ENCODE results near the gene PAK4.

PAK4 gene

DNA sequence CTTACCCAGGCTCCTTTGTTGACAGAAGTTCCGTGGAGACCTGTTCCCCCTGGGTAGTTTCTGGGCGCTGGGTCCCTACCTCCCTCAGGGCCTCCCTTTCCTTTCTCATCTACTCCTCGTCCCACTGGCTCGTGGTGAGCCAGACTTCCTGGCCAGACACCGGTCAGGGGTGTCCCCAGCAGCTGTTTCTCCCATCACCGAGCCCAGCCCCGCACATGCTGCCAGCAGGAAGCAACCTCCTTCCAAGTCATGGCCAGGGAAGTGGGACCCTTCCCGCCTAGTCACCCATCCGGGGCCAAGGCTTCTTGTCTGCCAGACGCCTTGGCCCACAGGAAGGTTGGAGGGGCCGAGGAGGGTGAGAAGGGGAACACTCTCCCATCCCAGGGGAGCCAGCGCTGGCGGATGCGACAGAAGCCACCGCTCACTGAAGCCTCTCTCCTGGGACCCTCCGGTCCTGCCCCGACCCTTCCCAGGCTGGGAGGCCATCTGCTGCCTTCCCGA, 5.7 kb downstream of the PAK4 start:
- TF ChIP-seq, protein P1, sequence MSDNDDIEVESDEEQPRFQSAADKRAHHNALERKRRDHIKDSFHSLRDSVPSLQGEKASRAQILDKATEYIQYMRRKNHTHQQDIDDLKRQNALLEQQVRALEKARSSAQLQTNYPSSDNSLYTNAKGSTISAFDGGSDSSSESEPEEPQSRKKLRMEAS (IDR thresholded peaks at IDR 0.05; ENCODE audit: low read depth, low read length) = no peak
- no peak for TF ChIP-seq POLR2A (IDR thresholded peaks at IDR 0.05; ENCODE audit: extremely low read depth, insufficient read length)
- no peak for DNase-seq (ENCODE audit: low read depth)
- H3K4me3 ChIP-seq (ENCODE audit: low read depth, low read length) = no peak overlapping the region

GRCh38 chr19:39132344-39132969, 6.9 kb downstream of the PAK4 start:
- TF ChIP-seq POLR2A (IDR thresholded peaks at IDR 0.05; ENCODE audit: extremely low read depth, insufficient read length) = no peak
- TF ChIP-seq, protein P1 (IDR thresholded peaks at IDR 0.05; ENCODE audit: low read depth, low read length) = no peak
- TF ChIP-seq MYC (IDR thresholded peaks at IDR 0.05; ENCODE audit: low read depth, low read length) = no peak
- TF ChIP-seq, protein P2, sequence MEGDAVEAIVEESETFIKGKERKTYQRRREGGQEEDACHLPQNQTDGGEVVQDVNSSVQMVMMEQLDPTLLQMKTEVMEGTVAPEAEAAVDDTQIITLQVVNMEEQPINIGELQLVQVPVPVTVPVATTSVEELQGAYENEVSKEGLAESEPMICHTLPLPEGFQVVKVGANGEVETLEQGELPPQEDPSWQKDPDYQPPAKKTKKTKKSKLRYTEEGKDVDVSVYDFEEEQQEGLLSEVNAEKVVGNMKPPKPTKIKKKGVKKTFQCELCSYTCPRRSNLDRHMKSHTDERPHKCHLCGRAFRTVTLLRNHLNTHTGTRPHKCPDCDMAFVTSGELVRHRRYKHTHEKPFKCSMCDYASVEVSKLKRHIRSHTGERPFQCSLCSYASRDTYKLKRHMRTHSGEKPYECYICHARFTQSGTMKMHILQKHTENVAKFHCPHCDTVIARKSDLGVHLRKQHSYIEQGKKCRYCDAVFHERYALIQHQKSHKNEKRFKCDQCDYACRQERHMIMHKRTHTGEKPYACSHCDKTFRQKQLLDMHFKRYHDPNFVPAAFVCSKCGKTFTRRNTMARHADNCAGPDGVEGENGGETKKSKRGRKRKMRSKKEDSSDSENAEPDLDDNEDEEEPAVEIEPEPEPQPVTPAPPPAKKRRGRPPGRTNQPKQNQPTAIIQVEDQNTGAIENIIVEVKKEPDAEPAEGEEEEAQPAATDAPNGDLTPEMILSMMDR (IDR thresholded peaks at IDR 0.05; ENCODE audit: low read depth, low read length) = no peak
- H3K4me3 ChIP-seq (ENCODE audit: low read depth, low read length) = no peak overlapping the region
- DNase-seq (ENCODE audit: low read depth) = no peak

GRCh38 chr19:39133431-39134270, 8.1 kb downstream of the PAK4 start:
- DNase-seq (ENCODE audit: low read depth) = no peak
- no peak for TF ChIP-seq MYC (IDR thresholded peaks at IDR 0.05; ENCODE audit: low read depth, low read length)
- TF ChIP-seq, protein P2 (IDR thresholded peaks at IDR 0.05; ENCODE audit: low read depth, low read length) = no peak
- TF ChIP-seq, protein P1 (IDR thresholded peaks at IDR 0.05; ENCODE audit: low read depth, low read length) = no peak
- no peak for TF ChIP-seq POLR2A (IDR thresholded peaks at IDR 0.05; ENCODE audit: extremely low read depth, insufficient read length)
- H3K4me3 ChIP-seq (ENCODE audit: low read depth, low read length) = no peak overlapping the region

GRCh38 chr19:39135701-39136100, 10.1 kb downstream of the PAK4 start:
- TF ChIP-seq MYC (IDR thresholded peaks at IDR 0.05; ENCODE audit: low read depth, low read length) = no peak
- TF ChIP-seq POLR2A (IDR thresholded peaks at IDR 0.05; ENCODE audit: extremely low read depth, insufficient read length) = no peak
- TF ChIP-seq, protein P1 (IDR thresholded peaks at IDR 0.05; ENCODE audit: low read depth, low read length) = no peak
- TF ChIP-seq, protein P2 (IDR thresholded peaks at IDR 0.05; ENCODE audit: low read depth, low read length) = no peak
- no peak for DNase-seq (ENCODE audit: low read depth)
- H3K4me3 ChIP-seq (ENCODE audit: low read depth, low read length) = no peak overlapping the region

DNA sequence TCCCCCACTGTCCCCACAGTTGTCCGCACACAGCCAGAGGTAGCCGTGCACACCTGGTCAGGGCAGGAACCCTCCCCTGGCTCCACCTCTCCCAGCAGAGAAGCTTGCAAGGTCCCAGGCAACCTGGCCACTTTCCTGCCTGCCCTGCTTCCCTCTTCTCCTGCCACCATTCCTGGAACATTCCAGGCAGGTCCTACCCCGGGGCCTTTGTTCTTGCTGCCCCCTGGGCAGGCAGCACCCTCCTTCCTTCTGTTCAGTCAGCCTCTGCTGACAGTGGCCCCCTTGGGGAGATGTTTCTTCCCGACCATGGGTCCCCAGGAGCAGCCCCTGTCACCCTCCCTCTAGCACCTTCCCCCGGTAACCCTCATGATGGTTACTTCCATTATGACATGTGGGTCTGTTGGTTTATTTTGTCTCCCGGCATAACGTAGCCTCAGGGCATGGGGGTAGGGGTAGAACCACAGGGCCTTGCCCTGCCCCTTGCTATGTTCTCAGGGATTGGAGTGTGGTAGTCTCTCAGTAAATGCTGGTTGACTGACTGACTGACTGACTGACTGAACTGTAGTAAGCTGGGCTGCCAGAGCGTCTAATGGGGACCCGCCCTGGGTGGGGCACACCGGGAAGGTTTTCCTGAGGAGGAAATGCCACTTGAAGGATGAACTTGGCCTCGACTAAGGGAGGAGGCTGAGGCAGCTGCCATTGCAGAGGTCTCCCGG, 10.8 kb downstream of the PAK4 start:
- DNase-seq (ENCODE audit: low read depth) = no peak
- TF ChIP-seq, protein P2 (IDR thresholded peaks at IDR 0.05; ENCODE audit: low read depth, low read length) = no peak
- TF ChIP-seq POLR2A (IDR thresholded peaks at IDR 0.05; ENCODE audit: extremely low read depth, insufficient read length) = no peak

DNA sequence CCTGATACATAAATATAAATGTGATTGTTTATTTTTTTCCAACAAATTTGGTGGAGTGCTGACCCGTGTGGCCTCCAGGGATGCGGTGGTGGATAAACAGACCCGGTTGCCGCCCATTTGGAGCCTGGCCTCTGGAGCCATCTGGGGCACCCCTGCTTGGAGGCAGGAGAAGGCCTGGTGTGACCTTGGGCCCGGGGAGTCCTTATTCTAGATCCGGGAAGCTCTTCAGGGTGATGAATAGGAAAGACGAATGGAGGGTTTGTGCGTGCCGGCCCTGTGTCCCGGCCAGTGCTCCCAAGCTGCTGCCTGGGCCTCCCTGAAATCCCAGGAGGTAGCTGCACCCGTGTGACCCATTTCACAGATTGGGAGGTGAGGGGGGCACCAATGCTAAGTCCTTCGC, 11.5 kb downstream of the PAK4 start:
- TF ChIP-seq MYC (IDR thresholded peaks at IDR 0.05; ENCODE audit: low read depth, low read length) (no peak), POLR2A (IDR thresholded peaks at IDR 0.05; ENCODE audit: extremely low read depth, insufficient read length) (no peak)
- TF ChIP-seq, protein P1 (IDR thresholded peaks at IDR 0.05; ENCODE audit: low read depth, low read length) = no peak
- TF ChIP-seq, protein P2 (IDR thresholded peaks at IDR 0.05; ENCODE audit: low read depth, low read length) = no peak
- DNase-seq (ENCODE audit: low read depth) = no peak
- H3K4me3 ChIP-seq (ENCODE audit: low read depth, low read length) = no peak overlapping the region

More for the DNA sequence above, 10.8 kb downstream of the PAK4 start:
- H3K4me3 ChIP-seq (ENCODE audit: low read depth, low read length) = no peak overlapping the region

Data from NB4 (cell line).